Subcutaneous abdominal adipose tissue (tissue), 5 donors: Measurements from ENCODE around the gene SLC16A4.
A peak's percentile ranks its signal among the peaks of the same experiment; 100 is the strongest.

Source experiments
- H3K27ac ChIP-seq: one replicate; pipeline ENCODE4 v1.7.0; 2013; ENCODE audit warnings: low read depth, mild to moderate bottlenecking, inconsistent platforms, low read length, moderate library complexity
- H3K27me3 ChIP-seq, 5 donors: one replicate each; pipeline ENCODE4 v1.7.0; 2013; ENCODE audit warnings: low read length in 5 of 5, inconsistent platforms in 1 of 5; ENCODE audit not compliant: control insufficient read depth in 5 of 5, insufficient read depth in 4 of 5
- H3K36me3 ChIP-seq, 5 donors: one replicate each; pipeline ENCODE4 v1.7.0; 2013; ENCODE audit warnings: low read length in 5 of 5; ENCODE audit not compliant: control insufficient read depth in 5 of 5, insufficient read depth in 5 of 5
- H3K4me1 ChIP-seq, 5 donors: one replicate each; pipeline ENCODE4 v1.7.0; 2013; ENCODE audit warnings: low read length in 5 of 5, mild to moderate bottlenecking in 3 of 5, moderate library complexity in 1 of 5; ENCODE audit not compliant: control insufficient read depth in 5 of 5, insufficient read depth in 5 of 5
- H3K4me3 ChIP-seq, 5 donors: one replicate each; pipeline ENCODE4 v1.7.0; 2013; ENCODE audit warnings: low read length in 5 of 5, low read depth in 1 of 5
- H3K9ac ChIP-seq, 5 donors: one replicate each; pipeline ENCODE4 v1.7.0; 2013; ENCODE audit warnings: low read length in 5 of 5, mild to moderate bottlenecking in 4 of 5, moderate library complexity in 3 of 5
- H3K9me3 ChIP-seq, 5 donors: one replicate each; pipeline ENCODE4 v1.7.0; 2013; ENCODE audit warnings: low read length in 5 of 5; ENCODE audit not compliant: control insufficient read depth in 5 of 5
- donor health status: healthy.
- donor health status: healthy.
- donor health status: healthy.
- donor health status: healthy.
- donor health status: healthy.

Gene SLC16A4

GRCh38 chr1:110338309-110338885 lies 52.4 kb downstream of the SLC16A4 start:
- Histone ChIP-seq H3K4me1 (peaks cover 12 to 54% (median 42%) of the 10 kb centered on the region in 5 donors), H3K9me3 (no peaks in the 10 kb centered on the region), H3K27ac (peak overlapping the region; percentile 99), H3K4me3 (peak overlapping the region; percentile 88 to 99 (median 92)), H3K27me3 (no peaks in the 10 kb centered on the region), H3K36me3 (peaks cover 3 to 18% (median 14%) of the 10 kb centered on the region in 5 donors), H3K9ac (peak overlapping the region; percentile 88 to 95 (median 93))

GRCh38 chr1:110337704-110338308 lies 53.0 kb downstream of the SLC16A4 start:
- Histone ChIP-seq H3K4me1 (peaks cover 12 to 48% (median 38%) of the 10 kb centered on the region in 5 donors), H3K4me3 (peak overlapping the region; percentile 88 to 99 (median 92))

GRCh38 chr1:110336300-110337039 lies 54.4 kb downstream of the SLC16A4 start:
- Histone ChIP-seq H3K9ac (no peak overlapping the region), H3K27me3 (no peaks in the 10 kb centered on the region), H3K27ac (no peak overlapping the region), H3K4me1 (peaks cover 6 to 35% (median 25%) of the 10 kb centered on the region in 5 donors), H3K4me3 (no peak overlapping the region), H3K9me3 (no peaks in the 10 kb centered on the region), H3K36me3 (peaks cover 0 to 9% (median 7%) of the 10 kb centered on the region in 5 donors)

More at GRCh38 chr1:110337704-110338308, 53.0 kb downstream of the SLC16A4 start:
- Histone ChIP-seq H3K9ac (peak overlapping the region; percentile 88 to 95 (median 93)), H3K36me3 (peaks cover 3 to 18% (median 14%) of the 10 kb centered on the region in 5 donors), H3K9me3 (no peaks in the 10 kb centered on the region), H3K27me3 (no peaks in the 10 kb centered on the region), H3K27ac (peak overlapping the region; percentile 99)

GRCh38 chr1:110335265-110335664 lies 55.6 kb downstream of the SLC16A4 start:
- H3K27me3 ChIP-seq = no peaks in the 10 kb centered on the region
- H3K27ac ChIP-seq = no peak overlapping the region
- peaks cover 3 to 23% (median 13%) of the 10 kb centered on the region in 5 donors for H3K4me1 ChIP-seq
- H3K9me3 ChIP-seq = no peaks in the 10 kb centered on the region
- no peaks in the 10 kb centered on the region for H3K36me3 ChIP-seq
- no peak overlapping the region for H3K4me3 ChIP-seq
- no peak overlapping the region for H3K9ac ChIP-seq

- no peaks in the 10 kb centered on the region for H3K9me3 ChIP-seq
- H3K4me1 ChIP-seq = no peaks in the 10 kb centered on the region
- H3K27ac ChIP-seq = no peak overlapping the region
- H3K9ac ChIP-seq = no peak overlapping the region
- no peaks in the 10 kb centered on the region for H3K36me3 ChIP-seq
- no peak overlapping the region for H3K4me3 ChIP-seq
- H3K27me3 ChIP-seq = no peaks in the 10 kb centered on the region
Observed at GRCh38 chr1:110328700-110329099, 62.1 kb downstream of the SLC16A4 start.

GRCh38 chr1:110328274-110328673 lies 62.6 kb downstream of the SLC16A4 start:
- H3K9me3 ChIP-seq = no peaks in the 10 kb centered on the region
- H3K9ac ChIP-seq = no peak overlapping the region
- no peak overlapping the region for H3K27ac ChIP-seq
- no peak overlapping the region for H3K4me3 ChIP-seq
- no peaks in the 10 kb centered on the region for H3K27me3 ChIP-seq
- H3K4me1 ChIP-seq = no peaks in the 10 kb centered on the region
- no peaks in the 10 kb centered on the region for H3K36me3 ChIP-seq

- H3K27me3 ChIP-seq = no peaks in the 10 kb centered on the region
- no peak overlapping the region for H3K4me3 ChIP-seq
- no peaks in the 10 kb centered on the region for H3K4me1 ChIP-seq
- H3K27ac ChIP-seq = no peak overlapping the region
- no peaks in the 10 kb centered on the region for H3K9me3 ChIP-seq
- no peaks in the 10 kb centered on the region for H3K36me3 ChIP-seq
- H3K9ac ChIP-seq = no peak overlapping the region
Observed at GRCh38 chr1:110326826-110327225, 64.0 kb downstream of the SLC16A4 start.

GRCh38 chr1:110324667-110325066 lies 66.2 kb downstream of the SLC16A4 start:
- no peak overlapping the region for H3K27ac ChIP-seq
- H3K4me1 ChIP-seq = no peaks in the 10 kb centered on the region
- no peaks in the 10 kb centered on the region for H3K9me3 ChIP-seq
- H3K36me3 ChIP-seq = no peaks in the 10 kb centered on the region
- H3K27me3 ChIP-seq = no peaks in the 10 kb centered on the region
- H3K9ac ChIP-seq = no peak overlapping the region
- H3K4me3 ChIP-seq = no peak overlapping the region

- H3K9ac ChIP-seq = no peak overlapping the region
Observed at GRCh38 chr1:110321846-110322245, 69.0 kb downstream of the SLC16A4 start.

GRCh38 chr1:110321045-110321444 lies 69.8 kb downstream of the SLC16A4 start:
- Histone ChIP-seq H3K27me3 (no peaks in the 10 kb centered on the region), H3K27ac (no peak overlapping the region), H3K9me3 (peaks cover 0 to 5% (median 0%) of the 10 kb centered on the region in 5 donors), H3K36me3 (no peaks in the 10 kb centered on the region), H3K4me1 (peaks cover 0 to 4% (median 0%) of the 10 kb centered on the region in 5 donors), H3K9ac (no peak overlapping the region), H3K4me3 (no peak overlapping the region)

More at GRCh38 chr1:110321846-110322245, 69.0 kb downstream of the SLC16A4 start:
- H3K9me3 ChIP-seq = peaks cover 0 to 5% (median 0%) of the 10 kb centered on the region in 5 donors
- H3K36me3 ChIP-seq = no peaks in the 10 kb centered on the region
- no peaks in the 10 kb centered on the region for H3K27me3 ChIP-seq
- no peaks in the 10 kb centered on the region for H3K4me1 ChIP-seq
- H3K27ac ChIP-seq = no peak overlapping the region
- no peak overlapping the region for H3K4me3 ChIP-seq
